GM19099 (cell line): ENCODE results near the gene RNASE9.

Source experiments
- POLR2A ChIP-seq: IDR thresholded peaks from 3 replicates; pipeline ENCODE4 v1.6.1; 2011; ENCODE audit warnings: low read depth; ENCODE audit not compliant: insufficient read length; ENCODE audit errors: extremely low read depth

RNASE9 gene

GRCh38 chr14:20560961-20561360 is at the start of gene RNASE9:
Gene RNASE9, minus strand, starts transcription at chr14:20561047.
- no peak for TF ChIP-seq POLR2A

DNA sequence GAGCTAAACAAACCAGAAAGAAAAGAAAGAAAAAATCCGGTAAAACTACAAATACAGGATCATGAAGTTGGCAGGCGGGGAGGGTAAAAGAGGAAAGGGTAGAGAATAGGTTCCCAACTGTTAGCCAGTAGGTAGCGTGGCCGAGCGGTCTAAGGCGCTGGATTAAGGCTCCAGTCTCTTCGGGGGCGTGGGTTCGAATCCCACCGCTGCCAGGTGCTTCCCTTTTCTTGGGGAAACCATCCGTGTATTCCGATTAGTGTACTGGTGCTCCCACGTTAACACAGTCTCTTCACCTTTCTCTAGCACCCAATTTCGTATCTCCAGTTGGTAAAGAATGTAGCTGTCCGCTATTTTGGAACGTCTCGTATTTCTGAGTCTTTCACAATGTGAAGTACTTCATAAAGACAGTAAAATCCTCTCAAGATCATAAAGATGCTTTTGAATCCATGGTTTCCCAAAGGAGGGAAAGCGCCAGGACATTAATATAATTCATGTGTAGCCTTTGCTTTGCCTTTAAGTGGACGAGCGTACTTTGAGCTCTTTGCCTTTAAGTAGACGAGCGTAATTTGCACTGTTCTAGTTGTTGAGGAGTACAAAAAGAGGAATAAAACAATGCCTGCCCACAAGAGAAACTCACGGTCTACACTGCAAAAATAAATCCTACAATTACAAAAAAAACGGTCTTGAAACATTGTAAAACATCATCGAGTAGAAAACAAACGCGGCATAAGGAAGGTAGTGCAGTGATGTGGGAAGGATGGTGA is 49.3 kb upstream of the RNASE9 start:
- no peak for TF ChIP-seq POLR2A

GRCh38 chr14:20609215-20610001 is 48.6 kb upstream of the RNASE9 start:
- no peak for TF ChIP-seq POLR2A

DNA sequence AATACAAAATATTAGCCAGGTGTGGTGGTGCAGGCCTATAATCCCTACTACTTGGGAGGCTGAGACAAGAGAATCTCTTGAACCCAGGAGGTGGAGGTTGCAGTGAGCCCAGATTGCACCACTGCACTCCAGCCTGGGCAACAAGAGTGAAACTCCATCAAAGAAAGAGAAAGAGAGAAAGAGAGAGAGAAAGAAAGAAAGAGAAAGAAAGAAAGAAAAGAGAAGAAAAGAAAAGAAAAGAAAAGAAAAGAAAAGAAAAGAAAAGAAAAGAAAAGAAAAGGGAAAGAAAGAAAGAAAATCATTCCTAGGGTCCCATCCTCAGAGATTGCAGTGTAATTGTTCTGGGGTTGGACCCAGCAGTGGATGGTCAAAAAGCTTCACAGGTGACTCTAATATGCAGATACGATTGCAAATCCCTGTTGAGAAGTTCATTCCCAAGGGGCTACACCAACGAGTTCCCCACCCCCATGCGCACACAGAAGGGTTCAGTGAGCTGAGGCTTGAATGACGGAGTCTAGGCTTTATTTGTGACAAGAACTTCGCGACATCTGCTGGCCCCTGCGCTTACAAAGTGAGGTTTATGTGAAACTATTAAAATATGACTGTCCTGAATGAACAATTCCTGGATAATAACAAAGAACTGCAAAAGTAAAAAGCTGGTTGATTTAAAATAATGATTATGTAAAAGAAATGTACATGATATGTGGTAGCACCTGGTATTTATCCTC is 47.7 kb upstream of the RNASE9 start:
- TF ChIP-seq POLR2A: no peak

DNA sequence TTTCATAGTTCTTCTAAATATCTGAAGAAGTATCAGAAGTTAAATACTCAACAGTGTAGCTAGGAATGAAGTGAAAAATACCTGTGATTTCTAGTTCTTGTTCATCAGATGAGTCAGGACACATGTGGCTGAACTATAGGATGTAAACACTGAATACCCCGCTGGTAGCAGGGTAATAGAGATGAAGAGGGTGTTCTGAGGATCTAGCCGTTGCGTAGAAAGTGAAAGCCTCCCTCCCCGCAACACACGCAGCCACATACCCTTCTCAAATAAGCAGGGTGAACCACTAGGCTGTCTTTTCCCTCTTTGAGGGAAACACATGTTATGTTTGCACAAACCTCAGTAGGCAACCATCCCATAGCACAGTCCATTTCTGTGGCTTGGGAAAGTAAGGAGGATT is 46.8 kb upstream of the RNASE9 start:
- TF ChIP-seq POLR2A: no peak

GRCh38 chr14:20606902-20607242 is 46.0 kb upstream of the RNASE9 start:
- no peak for TF ChIP-seq POLR2A

- TF ChIP-seq POLR2A: no peak
These were observed 45.5 kb upstream of the RNASE9 start for GRCh38 chr14:20606190-20606901.

- no peak for TF ChIP-seq POLR2A
These were observed 43.2 kb upstream of the RNASE9 start for GRCh38 chr14:20603813-20604690.

- TF ChIP-seq POLR2A: no peak
These were observed 41.7 kb upstream of the RNASE9 start for GRCh38 chr14:20602583-20602982.

DNA sequence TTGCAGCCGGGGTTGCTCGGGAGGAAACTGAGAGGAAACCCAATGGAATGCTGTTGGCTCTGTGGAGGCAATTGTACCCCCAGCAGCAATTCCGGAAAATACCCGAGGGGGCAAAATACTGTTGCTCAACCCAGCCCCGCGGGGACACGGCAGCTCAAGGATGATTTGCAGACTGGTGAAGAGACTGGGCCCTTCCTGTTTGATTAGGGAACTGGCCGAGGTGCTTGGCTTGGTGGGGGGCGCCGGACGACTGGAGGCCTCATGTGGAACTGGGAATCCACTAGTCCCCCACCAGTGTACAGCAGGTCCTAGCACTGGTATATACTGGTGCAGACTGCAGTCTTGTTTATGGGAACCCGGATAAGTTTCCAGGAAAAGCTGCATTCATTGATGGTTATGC is 40.7 kb upstream of the RNASE9 start:
- TF ChIP-seq POLR2A: no peak

DNA sequence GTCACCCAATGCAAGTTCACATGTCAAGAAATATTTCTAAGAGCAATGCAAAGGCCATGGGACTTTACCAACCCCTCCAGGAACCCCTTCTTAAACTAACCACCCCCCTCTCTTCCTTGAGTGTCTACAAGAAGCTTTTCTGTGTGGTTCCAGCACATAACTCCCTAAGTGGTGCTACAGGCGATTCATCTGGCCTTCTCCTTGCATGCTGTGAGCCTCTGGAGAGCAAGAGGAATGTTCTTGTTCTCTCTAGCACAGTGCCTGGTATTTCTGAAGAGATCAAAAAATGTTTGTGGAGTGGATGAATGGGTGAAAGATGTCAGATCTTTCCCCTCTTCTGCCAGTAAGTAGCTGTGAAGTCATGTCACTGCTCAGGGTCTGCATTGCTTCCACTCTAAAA is 36.3 kb upstream of the RNASE9 start:
- TF ChIP-seq POLR2A: no peak

GRCh38 chr14:20592574-20592973 is 31.7 kb upstream of the RNASE9 start:
- TF ChIP-seq POLR2A: no peak

DNA sequence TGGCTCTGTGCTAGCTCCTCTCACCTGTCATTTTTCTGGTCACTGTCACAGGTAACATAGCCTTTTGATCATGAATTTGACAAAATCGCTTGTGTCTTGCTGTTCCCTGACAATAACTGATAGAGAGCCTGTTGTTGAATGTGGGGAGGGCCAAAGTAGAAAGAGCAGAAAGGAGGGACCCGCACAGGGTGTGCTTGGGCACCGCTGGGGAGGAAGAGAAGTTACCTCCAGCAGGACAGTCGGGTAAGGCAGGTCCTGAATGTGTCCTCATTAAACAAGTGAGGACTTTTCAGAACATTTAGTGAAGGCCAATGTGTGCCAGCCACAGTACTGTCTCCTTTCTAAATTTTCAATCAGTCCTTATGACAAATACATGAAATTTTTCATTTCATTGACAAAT is 30.4 kb upstream of the RNASE9 start, which contains the start of gene RNASE12:
RNASE12 (minus strand) TSS at position 142 of the 400 bp plus-strand sequence. CDS start 653 bp downstream, outside the sequence.
- no peak for TF ChIP-seq POLR2A
